K562 (cell line): ENCODE measurements around the gene ZNF467. TPM values are rescaled to one million over a fixed set of nuclear protein-coding genes. Genes with fewer than 3 reads are reported as not detected.
A peak's percentile ranks its signal among the peaks of the same experiment; 100 is the strongest.

ENCODE experiments used
- ATF7 ChIP-seq: fragments of 450-650 bp; IDR thresholded peaks from 2 replicates; pipeline ENCODE4 v1.7.1; 2014; ENCODE audit warnings: mild to moderate bottlenecking, moderate library complexity
- FIP1L1 ChIP-seq: fragments of 200-400 bp; formaldehyde crosslinking; IDR thresholded peaks from 2 replicates; pipeline ENCODE4 v1.6.1; 2018; ENCODE audit warnings: mild to moderate bottlenecking, low read depth, low read length; ENCODE audit not compliant: poor library complexity, severe bottlenecking
- GATAD2A ChIP-seq: fragments of 450-650 bp; IDR thresholded peaks from 2 replicates; pipeline ENCODE4 v1.6.1; 2017
- NR2C2 ChIP-seq, 2 experiments: fragments of 200-800 bp in 1 of 2; sonication (Bioruptor generic) in 1 of 2; sonication (generic) in 1 of 2; formaldehyde crosslinking in 1 of 2; IDR thresholded peaks; 2 replicates each; pipeline versions ENCODE4 v1.6.1 to v1.8.0; 2016 to 2022; ENCODE audit warnings: mild to moderate bottlenecking in 1 of 2, missing compliant biosample characterization in 1 of 2, missing genetic modification characterization in 1 of 2, missing genetic modification reagents in 1 of 2
- SIN3A ChIP-seq, 2 experiments: fragments of 150-350 bp in 1 of 2; IDR thresholded peaks; 2 replicates each; pipeline ENCODE4 v1.6.1; 2011 to 2016; ENCODE audit warnings: borderline replicate concordance in 2 of 2, low read depth in 2 of 2, low read length in 2 of 2, mild to moderate bottlenecking in 2 of 2, moderate library complexity in 2 of 2; ENCODE audit not compliant: control insufficient read depth in 1 of 2
- SMAD2 ChIP-seq: fragments of 150-350 bp; IDR thresholded peaks from 2 replicates; pipeline ENCODE4 v1.6.1; 2014; ENCODE audit warnings: low read depth, mild to moderate bottlenecking, low read length
- TBL1XR1 ChIP-seq, 2 experiments: IDR thresholded peaks; 2 replicates each; pipeline ENCODE4 v1.6.1; 2012; ENCODE audit warnings: improper control_type of control experiment in 2 of 2, low read length in 2 of 2, mild to moderate bottlenecking in 1 of 2
- TGIF2 ChIP-seq: sonication (generic); formaldehyde crosslinking; IDR thresholded peaks from 2 replicates; pipeline ENCODE4 v1.8.1; 2022; ENCODE audit warnings: mild to moderate bottlenecking, missing genetic modification reagents, moderate library complexity
- ZSCAN29 ChIP-seq: fragments of 450-650 bp; IDR thresholded peaks from 2 replicates; pipeline ENCODE4 v1.6.1; 2017
- polyA plus RNA-seq, 8 experiments: library from polyadenylated mRNA; depleted of rRNA in 4 of 8; stranded (reverse) in 5 of 8; unstranded in 3 of 8; fragments of >200 nt; fragmentation: Nextera tagmentation in 2 of 8; fragmentation: Illumina TruSeq in 1 of 8; extraction: Ambion mirVana in 2 of 8; extraction: Trizol in 1 of 8; gene quantifications; 2 replicates each; pipeline versions ENCODE4 v1.2.1 to v1.2.3, GENCODE V29; 2011 to 2014; ENCODE audit warnings: inconsistent platforms in 1 of 8, missing spikeins in 1 of 8
- total RNA-seq, 7 experiments: library from RNA; depleted of rRNA in 6 of 7; stranded (reverse); fragments of >200 nt in 6 of 7; fragmentation: Illumina TruSeq in 2 of 7; extraction: Trizol in 2 of 7; gene quantifications; 2 replicates each; pipeline versions ENCODE4 v1.2.1 to v1.2.3, GENCODE V29; 2011 to 2021; ENCODE audit warnings: low replicate concordance in 1 of 7
- TF ChIP-seq, protein P1 (sequence below): fragments of 450-650 bp; IDR thresholded peaks from 2 replicates; pipeline ENCODE4 v1.6.1; 2014; ENCODE audit warnings: low read depth, mild to moderate bottlenecking, moderate library complexity, borderline replicate concordance
- TF ChIP-seq, protein P2 (sequence below): sonication (generic); formaldehyde crosslinking; IDR thresholded peaks from 2 replicates; pipeline ENCODE4 v1.9.0; 2022; ENCODE audit warnings: mild to moderate bottlenecking, missing genetic modification reagents
- TF ChIP-seq, protein P3 (sequence below): fragments of 450-650 bp; IDR thresholded peaks from 2 replicates; pipeline ENCODE4 v1.6.1; 2017; ENCODE audit warnings: antibody characterized with exemption, mild to moderate bottlenecking
- TF ChIP-seq, protein P4 (sequence below): fragments of 200-800 bp; sonication (Bioruptor generic); IDR thresholded peaks from 2 replicates; pipeline ENCODE4 v1.6.1; 2017; ENCODE audit warnings: missing genetic modification characterization, missing compliant biosample characterization
- TF ChIP-seq, protein P5 (sequence below): fragments of 250-450 bp; sonication (Bioruptor Pico); IDR thresholded peaks from 2 replicates; pipeline ENCODE4 v1.5.1; 2021; ENCODE audit warnings: mild to moderate bottlenecking
- TF ChIP-seq, protein P6 (sequence below): IDR thresholded peaks from 2 replicates; pipeline ENCODE4 v1.6.1; 2012; ENCODE audit warnings: low read depth, low read length, improper control_type of control experiment, borderline replicate concordance

The ZNF467 gene
- total and polyA plus RNA-seq, 9 of the 15 experiments (the other 6 are each of a cell fraction or from before 2014, with no cell fraction given) = 0.32 to 14.2 (median 1.7) TPM

DNA sequence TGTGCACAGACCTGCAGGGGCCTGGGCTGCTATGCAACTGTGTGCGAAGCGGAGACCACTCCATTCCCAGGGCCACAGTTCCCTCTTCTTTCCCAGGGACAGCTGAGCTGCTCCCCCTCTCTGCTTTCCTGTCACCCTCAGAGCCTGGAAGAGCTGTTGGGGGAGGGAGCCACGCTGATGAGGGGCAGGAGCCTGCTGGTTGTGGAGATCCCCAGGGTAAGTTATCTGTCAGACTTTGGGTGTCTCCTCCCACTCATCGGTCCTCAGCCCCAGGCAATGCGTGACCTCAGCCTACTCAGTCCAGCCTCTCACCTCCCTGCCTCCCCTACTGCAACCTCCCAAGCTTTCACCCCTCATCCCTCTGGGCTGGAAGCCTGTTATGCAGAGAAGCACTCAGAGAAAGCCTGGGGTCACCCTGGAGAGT lies 53.5 kb downstream of the ZNF467 start (continued):
- TF ChIP-seq ATF7 = peak; percentile 13
- TF ChIP-seq, protein P1, sequence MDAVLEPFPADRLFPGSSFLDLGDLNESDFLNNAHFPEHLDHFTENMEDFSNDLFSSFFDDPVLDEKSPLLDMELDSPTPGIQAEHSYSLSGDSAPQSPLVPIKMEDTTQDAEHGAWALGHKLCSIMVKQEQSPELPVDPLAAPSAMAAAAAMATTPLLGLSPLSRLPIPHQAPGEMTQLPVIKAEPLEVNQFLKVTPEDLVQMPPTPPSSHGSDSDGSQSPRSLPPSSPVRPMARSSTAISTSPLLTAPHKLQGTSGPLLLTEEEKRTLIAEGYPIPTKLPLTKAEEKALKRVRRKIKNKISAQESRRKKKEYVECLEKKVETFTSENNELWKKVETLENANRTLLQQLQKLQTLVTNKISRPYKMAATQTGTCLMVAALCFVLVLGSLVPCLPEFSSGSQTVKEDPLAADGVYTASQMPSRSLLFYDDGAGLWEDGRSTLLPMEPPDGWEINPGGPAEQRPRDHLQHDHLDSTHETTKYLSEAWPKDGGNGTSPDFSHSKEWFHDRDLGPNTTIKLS = peak; percentile 12; the same call in 1 of the 2 replicates
- 0 out of 2 replicates have a peak, but pooled peaks have one; percentile 42 for TF ChIP-seq GATAD2A
- TF ChIP-seq FIP1L1 = no peak
- TF ChIP-seq, protein P2, sequence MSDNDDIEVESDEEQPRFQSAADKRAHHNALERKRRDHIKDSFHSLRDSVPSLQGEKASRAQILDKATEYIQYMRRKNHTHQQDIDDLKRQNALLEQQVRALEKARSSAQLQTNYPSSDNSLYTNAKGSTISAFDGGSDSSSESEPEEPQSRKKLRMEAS (CRISPR knock-in tag) = peak; percentile 5; the same call in 1 of the 2 replicates
- TF ChIP-seq TBL1XR1 (IDR thresholded peaks at IDR 0.05; ENCODE audit: low read length in 2 of 2) = peak; percentile 18 to 83; a peak in 2 of 4 replicates
- TF ChIP-seq, protein P3, sequence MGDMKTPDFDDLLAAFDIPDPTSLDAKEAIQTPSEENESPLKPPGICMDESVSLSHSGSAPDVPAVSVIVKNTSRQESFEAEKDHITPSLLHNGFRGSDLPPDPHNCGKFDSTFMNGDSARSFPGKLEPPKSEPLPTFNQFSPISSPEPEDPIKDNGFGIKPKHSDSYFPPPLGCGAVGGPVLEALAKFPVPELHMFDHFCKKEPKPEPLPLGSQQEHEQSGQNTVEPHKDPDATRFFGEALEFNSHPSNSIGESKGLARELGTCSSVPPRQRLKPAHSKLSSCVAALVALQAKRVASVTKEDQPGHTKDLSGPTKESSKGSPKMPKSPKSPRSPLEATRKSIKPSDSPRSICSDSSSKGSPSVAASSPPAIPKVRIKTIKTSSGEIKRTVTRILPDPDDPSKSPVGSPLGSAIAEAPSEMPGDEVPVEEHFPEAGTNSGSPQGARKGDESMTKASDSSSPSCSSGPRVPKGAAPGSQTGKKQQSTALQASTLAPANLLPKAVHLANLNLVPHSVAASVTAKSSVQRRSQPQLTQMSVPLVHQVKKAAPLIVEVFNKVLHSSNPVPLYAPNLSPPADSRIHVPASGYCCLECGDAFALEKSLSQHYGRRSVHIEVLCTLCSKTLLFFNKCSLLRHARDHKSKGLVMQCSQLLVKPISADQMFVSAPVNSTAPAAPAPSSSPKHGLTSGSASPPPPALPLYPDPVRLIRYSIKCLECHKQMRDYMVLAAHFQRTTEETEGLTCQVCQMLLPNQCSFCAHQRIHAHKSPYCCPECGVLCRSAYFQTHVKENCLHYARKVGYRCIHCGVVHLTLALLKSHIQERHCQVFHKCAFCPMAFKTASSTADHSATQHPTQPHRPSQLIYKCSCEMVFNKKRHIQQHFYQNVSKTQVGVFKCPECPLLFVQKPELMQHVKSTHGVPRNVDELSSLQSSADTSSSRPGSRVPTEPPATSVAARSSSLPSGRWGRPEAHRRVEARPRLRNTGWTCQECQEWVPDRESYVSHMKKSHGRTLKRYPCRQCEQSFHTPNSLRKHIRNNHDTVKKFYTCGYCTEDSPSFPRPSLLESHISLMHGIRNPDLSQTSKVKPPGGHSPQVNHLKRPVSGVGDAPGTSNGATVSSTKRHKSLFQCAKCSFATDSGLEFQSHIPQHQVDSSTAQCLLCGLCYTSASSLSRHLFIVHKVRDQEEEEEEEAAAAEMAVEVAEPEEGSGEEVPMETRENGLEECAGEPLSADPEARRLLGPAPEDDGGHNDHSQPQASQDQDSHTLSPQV = no peak
- no peak for TF ChIP-seq SMAD2
- no peak for TF ChIP-seq TGIF2 (CRISPR knock-in tag)
- TF ChIP-seq, protein P4, sequence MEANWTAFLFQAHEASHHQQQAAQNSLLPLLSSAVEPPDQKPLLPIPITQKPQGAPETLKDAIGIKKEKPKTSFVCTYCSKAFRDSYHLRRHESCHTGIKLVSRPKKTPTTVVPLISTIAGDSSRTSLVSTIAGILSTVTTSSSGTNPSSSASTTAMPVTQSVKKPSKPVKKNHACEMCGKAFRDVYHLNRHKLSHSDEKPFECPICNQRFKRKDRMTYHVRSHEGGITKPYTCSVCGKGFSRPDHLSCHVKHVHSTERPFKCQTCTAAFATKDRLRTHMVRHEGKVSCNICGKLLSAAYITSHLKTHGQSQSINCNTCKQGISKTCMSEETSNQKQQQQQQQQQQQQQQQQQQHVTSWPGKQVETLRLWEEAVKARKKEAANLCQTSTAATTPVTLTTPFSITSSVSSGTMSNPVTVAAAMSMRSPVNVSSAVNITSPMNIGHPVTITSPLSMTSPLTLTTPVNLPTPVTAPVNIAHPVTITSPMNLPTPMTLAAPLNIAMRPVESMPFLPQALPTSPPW (CRISPR knock-in tag) = peak; percentile 50
- TF ChIP-seq NR2C2 (CRISPR knock-in tag; IDR thresholded peaks at IDR 0.05) = 0 out of 2 replicates have a peak, but pooled peaks have one; percentile 25
- no peak for TF ChIP-seq NR2C2 (tag; IDR thresholded peaks at IDR 0.05)
- no peak for TF ChIP-seq SIN3A (IDR thresholded peaks at IDR 0.05; ENCODE audit: borderline replicate concordance in 2 of 2, control insufficient read depth in 1 of 2, low read depth in 2 of 2, low read length in 2 of 2)
- TF ChIP-seq, protein P5, sequence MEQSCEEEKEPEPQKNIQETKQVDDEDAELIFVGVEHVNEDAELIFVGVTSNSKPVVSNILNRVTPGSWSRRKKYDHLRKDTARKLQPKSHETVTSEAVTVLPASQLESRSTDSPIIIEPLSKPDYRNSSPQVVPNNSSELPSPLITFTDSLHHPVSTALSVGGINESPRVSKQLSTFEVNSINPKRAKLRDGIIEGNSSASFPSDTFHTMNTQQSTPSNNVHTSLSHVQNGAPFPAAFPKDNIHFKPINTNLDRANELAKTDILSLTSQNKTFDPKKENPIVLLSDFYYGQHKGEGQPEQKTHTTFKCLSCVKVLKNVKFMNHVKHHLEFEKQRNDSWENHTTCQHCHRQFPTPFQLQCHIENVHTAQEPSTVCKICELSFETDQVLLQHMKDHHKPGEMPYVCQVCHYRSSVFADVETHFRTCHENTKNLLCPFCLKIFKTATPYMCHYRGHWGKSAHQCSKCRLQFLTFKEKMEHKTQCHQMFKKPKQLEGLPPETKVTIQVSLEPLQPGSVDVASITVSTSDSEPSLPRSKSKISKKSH (CRISPR knock-in tag) = no peak
- no peak for TF ChIP-seq ZSCAN29
- TF ChIP-seq, protein P6, sequence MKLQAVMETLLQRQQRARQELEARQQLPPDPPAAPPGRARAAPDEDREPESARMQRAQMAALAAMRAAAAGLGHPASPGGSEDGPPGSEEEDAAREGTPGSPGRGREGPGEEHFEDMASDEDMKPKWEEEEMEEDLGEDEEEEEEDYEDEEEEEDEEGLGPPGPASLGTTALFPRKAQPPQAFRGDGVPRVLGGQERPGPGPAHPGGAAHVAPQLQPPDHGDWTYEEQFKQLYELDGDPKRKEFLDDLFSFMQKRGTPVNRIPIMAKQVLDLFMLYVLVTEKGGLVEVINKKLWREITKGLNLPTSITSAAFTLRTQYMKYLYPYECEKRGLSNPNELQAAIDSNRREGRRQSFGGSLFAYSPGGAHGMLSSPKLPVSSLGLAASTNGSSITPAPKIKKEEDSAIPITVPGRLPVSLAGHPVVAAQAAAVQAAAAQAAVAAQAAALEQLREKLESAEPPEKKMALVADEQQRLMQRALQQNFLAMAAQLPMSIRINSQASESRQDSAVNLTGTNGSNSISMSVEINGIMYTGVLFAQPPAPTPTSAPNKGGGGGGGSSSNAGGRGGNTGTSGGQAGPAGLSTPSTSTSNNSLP = no peak
